ENCODE measurements around the gene SFI1.
"Not testable (repeated sequence)": the region's sequence is repeated elsewhere in the genome, so short reads cannot be mapped to it uniquely, and the experiment has no call there.

Gene SFI1, protein sequence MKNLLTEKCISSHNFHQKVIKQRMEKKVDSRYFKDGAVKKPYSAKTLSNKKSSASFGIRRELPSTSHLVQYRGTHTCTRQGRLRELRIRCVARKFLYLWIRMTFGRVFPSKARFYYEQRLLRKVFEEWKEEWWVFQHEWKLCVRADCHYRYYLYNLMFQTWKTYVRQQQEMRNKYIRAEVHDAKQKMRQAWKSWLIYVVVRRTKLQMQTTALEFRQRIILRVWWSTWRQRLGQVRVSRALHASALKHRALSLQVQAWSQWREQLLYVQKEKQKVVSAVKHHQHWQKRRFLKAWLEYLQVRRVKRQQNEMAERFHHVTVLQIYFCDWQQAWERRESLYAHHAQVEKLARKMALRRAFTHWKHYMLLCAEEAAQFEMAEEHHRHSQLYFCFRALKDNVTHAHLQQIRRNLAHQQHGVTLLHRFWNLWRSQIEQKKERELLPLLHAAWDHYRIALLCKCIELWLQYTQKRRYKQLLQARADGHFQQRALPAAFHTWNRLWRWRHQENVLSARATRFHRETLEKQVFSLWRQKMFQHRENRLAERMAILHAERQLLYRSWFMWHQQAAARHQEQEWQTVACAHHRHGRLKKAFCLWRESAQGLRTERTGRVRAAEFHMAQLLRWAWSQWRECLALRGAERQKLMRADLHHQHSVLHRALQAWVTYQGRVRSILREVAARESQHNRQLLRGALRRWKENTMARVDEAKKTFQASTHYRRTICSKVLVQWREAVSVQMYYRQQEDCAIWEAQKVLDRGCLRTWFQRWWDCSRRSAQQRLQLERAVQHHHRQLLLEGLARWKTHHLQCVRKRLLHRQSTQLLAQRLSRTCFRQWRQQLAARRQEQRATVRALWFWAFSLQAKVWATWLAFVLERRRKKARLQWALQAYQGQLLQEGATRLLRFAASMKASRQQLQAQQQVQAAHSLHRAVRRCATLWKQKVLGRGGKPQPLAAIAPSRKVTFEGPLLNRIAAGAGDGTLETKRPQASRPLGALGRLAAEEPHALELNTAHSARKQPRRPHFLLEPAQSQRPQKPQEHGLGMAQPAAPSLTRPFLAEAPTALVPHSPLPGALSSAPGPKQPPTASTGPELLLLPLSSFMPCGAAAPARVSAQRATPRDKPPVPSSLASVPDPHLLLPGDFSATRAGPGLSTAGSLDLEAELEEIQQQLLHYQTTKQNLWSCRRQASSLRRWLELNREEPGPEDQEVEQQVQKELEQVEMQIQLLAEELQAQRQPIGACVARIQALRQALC

GRCh38 chr22:31496007-31496734 is at the start of gene SFI1:
Gene SFI1, plus strand, starts transcription at chr22:31496536. Its CDS starts 11,749 bp downstream, at chr22:31508285.
- DNase-seq (ENCODE audit: low read depth), result peak; percentile 71

- no peak for DNase-seq (ENCODE audit: low read depth)
These were observed 49.6 kb upstream of the SFI1 start for GRCh38 chr22:31446767-31447166.

DNA sequence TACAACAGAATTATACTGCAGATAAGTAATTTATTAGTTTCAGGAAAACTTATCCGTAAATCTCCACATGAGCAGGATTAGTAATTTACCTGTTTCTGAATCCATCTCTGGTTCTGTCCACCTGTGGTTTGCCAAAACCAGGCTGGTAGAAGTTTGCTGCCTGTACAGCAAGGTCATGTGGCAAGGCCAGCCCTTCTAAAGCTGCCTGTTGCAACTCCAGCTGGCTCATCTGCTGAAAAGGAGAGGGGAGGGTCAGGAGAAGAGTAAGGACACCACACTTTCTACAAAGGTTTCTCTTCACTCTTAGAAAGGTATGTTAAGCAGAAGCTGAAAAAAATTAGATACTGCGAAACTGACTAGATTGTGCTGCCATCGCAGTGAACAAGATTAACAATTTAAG is 49.0 kb upstream of the SFI1 start:
- no peak for DNase-seq (ENCODE audit: low read depth)

DNA sequence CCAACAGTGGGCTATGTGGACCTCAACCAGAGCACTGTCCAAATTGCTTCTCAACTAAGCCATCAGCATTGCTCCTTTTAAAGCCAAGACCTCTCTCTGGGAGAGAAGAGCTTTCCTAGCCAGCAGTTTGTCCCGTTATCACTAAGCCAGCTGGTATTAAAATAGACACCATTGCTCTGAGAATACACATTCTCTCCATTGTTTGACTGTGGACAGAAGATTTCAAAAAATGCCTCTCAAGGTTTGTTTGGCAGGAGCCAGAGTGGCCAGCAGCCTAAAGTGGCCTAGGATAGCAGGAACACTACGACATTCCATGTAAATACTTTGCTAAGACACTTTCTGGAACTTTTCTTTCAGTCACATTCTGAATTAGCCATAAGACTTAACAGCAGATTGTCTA is 48.0 kb upstream of the SFI1 start:
- no peak for DNase-seq (ENCODE audit: low read depth)

DNA sequence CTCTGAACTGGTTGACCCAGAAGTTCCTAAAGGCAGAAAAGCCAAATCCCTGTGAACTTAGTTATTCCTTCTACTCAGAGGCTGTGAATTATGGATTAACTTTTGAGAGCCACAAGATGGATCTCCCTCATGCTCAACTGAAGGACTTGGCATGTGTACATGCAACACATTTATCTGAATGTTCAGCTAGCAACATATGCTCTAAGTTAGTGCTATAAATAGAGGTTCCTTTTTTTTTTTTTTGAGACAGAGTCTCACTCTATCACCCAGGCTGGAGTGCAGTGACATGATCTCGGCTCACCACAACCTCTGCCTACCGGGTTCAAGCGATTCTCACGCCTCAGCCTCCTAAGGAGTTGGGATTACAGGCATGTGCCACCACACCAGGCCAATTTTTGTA is 46.8 kb upstream of the SFI1 start:
- no peak for DNase-seq (ENCODE audit: low read depth)

DNA sequence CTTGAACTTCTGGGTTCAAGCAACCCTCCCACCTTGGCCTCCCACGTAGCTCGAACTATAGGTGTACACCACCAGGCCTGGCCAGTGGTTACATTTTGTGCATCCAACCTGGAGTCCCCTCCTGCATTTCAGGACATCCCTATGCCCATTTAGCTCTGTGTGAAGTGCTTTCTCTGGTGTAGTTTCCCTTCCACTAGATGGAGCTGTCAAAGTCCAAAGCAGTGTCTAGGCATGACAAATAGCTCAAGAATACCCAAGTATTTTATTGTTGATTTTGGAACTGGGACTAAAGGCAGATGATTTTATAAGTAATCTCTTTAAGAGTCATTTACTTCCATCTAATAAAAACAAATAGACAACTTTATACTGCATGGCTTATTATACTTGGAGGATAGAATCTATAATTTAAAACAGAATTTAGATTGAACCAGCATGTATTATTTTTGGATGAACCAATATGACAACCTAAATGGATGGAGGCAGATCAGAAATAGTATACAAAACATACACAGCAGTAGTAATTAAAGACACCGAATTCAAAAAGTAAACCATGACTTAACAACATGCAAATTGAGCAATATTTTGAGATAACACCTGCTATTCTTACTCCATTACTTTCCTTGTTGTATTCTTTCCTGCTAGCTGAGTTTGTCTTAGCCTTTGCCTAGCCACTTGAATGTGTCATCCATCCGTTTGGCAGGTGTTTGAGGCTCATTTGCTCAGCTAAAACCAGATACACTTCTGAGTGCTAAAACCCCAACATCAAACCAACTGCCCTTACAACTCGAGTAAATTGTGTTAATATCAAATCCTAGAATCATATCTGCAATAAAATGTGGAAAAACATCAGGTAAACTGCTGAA is 44.4 kb upstream of the SFI1 start:
- DNase-seq (ENCODE audit: low read depth), result peak; percentile 20

GRCh38 chr22:31461699-31462098 is 34.6 kb upstream of the SFI1 start:
- no peak for DNase-seq (ENCODE audit: low read depth)

- DNase-seq (ENCODE audit: low read depth), result no peak
These were observed 31.0 kb upstream of the SFI1 start for GRCh38 chr22:31465307-31465706.

DNA sequence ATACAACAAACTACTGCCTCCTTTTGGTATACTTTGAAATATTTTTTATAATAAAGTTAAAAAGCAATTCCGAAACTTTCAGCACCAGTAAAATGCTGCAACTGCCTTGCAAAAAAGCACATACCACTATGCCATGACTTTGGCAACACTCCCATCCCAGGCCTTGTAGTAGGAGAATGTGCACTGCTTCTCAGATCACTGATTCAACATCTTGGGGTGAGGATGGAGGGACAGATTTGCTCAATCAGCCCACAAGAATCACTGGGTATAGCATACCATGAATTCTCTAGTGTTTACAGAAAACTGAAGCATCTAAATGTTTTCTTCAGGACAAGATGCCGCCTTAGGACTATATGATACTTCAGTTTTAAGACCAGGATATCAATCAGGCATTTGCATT is 21.6 kb upstream of the SFI1 start:
- peak; percentile 55 for DNase-seq (ENCODE audit: low read depth)

DNA sequence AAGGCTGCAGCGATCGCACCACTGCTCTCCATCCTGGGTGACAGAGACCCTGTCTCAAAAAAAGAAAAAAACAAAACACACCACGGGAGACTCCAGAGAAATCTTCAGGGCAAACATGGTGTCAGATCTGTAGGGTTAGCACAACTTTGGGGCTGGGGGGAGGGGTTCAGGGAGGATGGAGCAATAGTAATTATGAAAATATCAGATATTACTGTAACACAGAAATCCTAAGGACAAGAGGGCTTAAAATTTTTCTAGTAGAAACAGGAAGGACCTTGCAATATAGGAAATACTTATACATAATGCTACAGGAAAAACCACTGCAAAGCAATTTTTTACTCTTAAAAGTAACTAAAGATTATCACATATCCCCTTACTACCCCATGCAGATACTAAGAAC is 20.5 kb upstream of the SFI1 start:
- DNase-seq (ENCODE audit: low read depth), result no peak

GRCh38 chr22:31477329-31477728 is 19.0 kb upstream of the SFI1 start:
- DNase-seq (ENCODE audit: low read depth), result no peak

DNA sequence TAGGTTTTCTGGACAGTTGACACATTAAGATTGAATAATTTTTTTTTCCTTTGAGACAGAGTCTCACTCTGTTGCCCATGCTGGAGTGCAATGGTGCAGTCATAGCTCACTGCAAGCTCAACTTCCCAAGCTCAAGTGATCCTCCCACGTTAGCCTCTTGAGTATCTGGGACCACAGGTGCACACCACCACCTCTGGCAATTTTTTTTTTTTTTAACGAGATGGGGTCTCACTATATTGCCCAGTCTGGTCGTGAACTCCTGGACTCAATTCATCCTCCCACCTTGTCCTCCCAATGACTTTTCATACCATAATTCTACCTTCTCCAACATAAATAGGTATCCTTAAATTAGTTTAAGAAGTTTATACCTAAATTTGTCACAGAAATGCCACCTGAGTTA is 15.2 kb upstream of the SFI1 start:
- DNase-seq (ENCODE audit: low read depth), result no peak

DNA sequence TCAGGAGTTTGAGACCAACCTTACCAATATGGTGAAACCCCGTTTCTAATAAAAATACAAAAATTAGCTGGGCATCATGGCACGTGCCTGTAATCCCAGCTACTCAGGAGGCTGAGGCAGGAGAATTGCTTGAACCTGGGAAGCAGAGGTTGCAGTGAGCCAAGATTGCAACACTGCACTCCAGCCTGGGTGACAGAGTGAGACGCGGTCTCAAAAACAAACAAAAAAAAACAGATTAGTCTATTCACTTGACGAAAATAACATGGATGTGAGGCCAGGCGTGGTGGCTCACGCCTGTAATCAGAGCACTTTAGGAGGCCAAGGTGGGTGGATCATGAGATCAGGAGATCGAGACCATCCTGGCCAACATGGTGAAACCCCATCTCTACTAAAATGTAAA is 13.9 kb upstream of the SFI1 start:
- not testable (repeated sequence) for DNase-seq (ENCODE audit: low read depth)

GRCh38 chr22:31486369-31486768 is 10.0 kb upstream of the SFI1 start:
- DNase-seq (ENCODE audit: low read depth), result not testable (repeated sequence)

DNA sequence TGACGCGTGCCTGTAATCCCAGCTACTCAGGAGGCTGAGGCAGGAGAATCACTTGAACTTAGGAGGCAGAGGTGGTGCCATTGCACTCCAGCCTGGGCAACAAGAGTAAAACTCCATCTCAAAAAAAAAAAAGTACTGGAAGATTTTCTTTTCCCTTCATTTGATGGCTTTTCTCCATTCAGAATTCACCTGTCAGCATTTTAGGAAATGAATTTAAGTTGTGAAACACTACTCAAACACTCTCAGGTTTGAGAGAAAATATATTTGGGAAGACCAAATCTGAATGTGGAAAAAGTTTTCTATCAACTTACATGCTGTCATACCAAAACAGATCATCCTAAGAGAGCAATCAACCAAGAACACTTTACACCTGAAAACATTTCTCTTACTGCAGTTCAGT is 9.4 kb upstream of the SFI1 start:
- DNase-seq (ENCODE audit: low read depth), result no peak

GRCh38 chr22:31488346-31488883 is 7.9 kb upstream of the SFI1 start:
- DNase-seq (ENCODE audit: low read depth), result no peak

GRCh38 chr22:31488988-31489617 is 7.2 kb upstream of the SFI1 start:
- no peak for DNase-seq (ENCODE audit: low read depth)

- DNase-seq (ENCODE audit: low read depth), result peak; percentile 70
These were observed 6.5 kb upstream of the SFI1 start, which contains the start of gene EIF4ENIF1 for GRCh38 chr22:31489632-31490495. Gene EIF4ENIF1, minus strand, starts transcription at chr22:31489842. Its CDS starts 1,124 bp downstream, at chr22:31488718.

DNA sequence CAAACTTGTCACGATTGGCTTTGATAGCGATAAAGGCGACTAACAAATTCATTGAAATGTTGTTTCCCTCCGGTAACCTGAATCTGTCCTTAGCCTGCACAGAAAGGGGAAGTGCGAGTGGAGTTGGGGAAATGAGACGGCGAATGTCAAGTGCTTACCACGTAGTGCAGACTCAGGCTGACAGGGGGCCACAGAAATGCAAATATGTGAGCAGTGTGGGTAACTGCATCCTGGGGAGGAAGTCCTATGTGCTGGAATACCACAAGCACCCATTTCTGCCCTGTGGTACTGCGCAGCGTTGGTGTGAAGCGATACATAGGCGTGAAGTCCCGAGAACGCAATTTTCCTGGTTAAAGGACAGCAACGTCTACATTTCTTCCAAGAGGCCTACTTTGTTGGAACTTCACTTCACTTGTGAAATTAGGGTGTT is 5.8 kb upstream of the SFI1 start:
- DNase-seq (ENCODE audit: low read depth), result peak; percentile 36

Data from GM04504 (cell line).